Esophagus muscularis mucosa (tissue), 4 donors: ENCODE data around the gene SPTLC2.

ENCODE experiments used
- EP300 ChIP-seq: sonication (generic); formaldehyde crosslinking; IDR thresholded peaks from one replicate; pipeline ENCODE4 v1.6.1; 2017; ENCODE audit warnings: antibody characterized with exemption
- POLR2A ChIP-seq: fragments of 450-650 bp; IDR thresholded peaks from one replicate; pipeline ENCODE4 v1.6.1; 2017; ENCODE audit warnings: antibody characterized with exemption, moderate library complexity, mild to moderate bottlenecking, low read depth
- TF ChIP-seq, protein P1 (sequence below), 3 experiments: fragments of 200-600 bp in 2 of 3; fragments of 450-650 bp in 1 of 3; sonication (generic) in 2 of 3; IDR thresholded peaks; one replicate each; pipeline ENCODE4 v1.5.1; 2017 to 2019; ENCODE audit warnings: antibody characterized with exemption in 3 of 3, mild to moderate bottlenecking in 2 of 3, moderate library complexity in 1 of 3

DNA sequence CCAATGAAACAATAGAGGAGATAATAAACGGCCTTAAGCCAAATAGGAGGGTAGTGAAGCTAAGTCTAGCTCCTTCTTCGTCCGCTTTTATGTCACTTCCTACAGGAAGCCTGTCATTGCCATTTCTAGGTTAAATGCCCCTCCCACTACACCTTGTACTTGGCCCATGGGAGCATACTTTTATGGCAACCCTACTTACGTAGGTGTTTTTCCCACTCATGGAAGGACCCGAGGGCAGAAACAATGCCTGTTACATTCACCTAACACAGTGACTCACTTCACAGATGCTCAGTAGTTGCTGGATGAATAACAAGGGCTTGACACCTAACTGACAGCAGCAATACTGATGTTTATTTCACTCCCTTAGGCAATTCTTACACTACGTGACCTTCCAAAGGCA, 46.9 kb upstream of the SPTLC2 start:
- TF ChIP-seq, protein P1, sequence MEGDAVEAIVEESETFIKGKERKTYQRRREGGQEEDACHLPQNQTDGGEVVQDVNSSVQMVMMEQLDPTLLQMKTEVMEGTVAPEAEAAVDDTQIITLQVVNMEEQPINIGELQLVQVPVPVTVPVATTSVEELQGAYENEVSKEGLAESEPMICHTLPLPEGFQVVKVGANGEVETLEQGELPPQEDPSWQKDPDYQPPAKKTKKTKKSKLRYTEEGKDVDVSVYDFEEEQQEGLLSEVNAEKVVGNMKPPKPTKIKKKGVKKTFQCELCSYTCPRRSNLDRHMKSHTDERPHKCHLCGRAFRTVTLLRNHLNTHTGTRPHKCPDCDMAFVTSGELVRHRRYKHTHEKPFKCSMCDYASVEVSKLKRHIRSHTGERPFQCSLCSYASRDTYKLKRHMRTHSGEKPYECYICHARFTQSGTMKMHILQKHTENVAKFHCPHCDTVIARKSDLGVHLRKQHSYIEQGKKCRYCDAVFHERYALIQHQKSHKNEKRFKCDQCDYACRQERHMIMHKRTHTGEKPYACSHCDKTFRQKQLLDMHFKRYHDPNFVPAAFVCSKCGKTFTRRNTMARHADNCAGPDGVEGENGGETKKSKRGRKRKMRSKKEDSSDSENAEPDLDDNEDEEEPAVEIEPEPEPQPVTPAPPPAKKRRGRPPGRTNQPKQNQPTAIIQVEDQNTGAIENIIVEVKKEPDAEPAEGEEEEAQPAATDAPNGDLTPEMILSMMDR (IDR thresholded peaks at IDR 0.05), result no peak
- TF ChIP-seq POLR2A, result no peak
- no peak for TF ChIP-seq EP300
